Uterus (tissue), 2 donors: ENCODE measurements around the gene SOCS6.

Experiments used
- POLR2A ChIP-seq, 2 donors: fragments of 450-650 bp; IDR thresholded peaks; one replicate each; pipeline ENCODE4 v1.6.1; 2016; ENCODE audit warnings: antibody characterized with exemption in 2 of 2, mild to moderate bottlenecking in 1 of 2, moderate library complexity in 1 of 2
- TF ChIP-seq, protein P1 (sequence below), 4 experiments: fragments of 200-600 bp in 2 of 4; fragments of 450-650 bp in 2 of 4; sonication (generic) in 2 of 4; IDR thresholded peaks; one replicate each; pipeline ENCODE4 v1.5.1; 2016 to 2019; ENCODE audit warnings: antibody characterized with exemption in 4 of 4, mild to moderate bottlenecking in 2 of 4, moderate library complexity in 1 of 4

- TF ChIP-seq, protein P1, sequence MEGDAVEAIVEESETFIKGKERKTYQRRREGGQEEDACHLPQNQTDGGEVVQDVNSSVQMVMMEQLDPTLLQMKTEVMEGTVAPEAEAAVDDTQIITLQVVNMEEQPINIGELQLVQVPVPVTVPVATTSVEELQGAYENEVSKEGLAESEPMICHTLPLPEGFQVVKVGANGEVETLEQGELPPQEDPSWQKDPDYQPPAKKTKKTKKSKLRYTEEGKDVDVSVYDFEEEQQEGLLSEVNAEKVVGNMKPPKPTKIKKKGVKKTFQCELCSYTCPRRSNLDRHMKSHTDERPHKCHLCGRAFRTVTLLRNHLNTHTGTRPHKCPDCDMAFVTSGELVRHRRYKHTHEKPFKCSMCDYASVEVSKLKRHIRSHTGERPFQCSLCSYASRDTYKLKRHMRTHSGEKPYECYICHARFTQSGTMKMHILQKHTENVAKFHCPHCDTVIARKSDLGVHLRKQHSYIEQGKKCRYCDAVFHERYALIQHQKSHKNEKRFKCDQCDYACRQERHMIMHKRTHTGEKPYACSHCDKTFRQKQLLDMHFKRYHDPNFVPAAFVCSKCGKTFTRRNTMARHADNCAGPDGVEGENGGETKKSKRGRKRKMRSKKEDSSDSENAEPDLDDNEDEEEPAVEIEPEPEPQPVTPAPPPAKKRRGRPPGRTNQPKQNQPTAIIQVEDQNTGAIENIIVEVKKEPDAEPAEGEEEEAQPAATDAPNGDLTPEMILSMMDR (IDR thresholded peaks at IDR 0.05) = no peak
- no peak for TF ChIP-seq POLR2A (IDR thresholded peaks at IDR 0.05)
Observed at GRCh38 chr18:70295192-70296188, 6.6 kb downstream of the SOCS6 start.
